Stimulated activated CD4-positive, alpha-beta T cell treated with anti-CD3 and anti-CD28 coated beads, Interleukin-2, amount 100 ng/mL, for 24 hours (primary cell): ENCODE measurements around the gene HTR3C.

Experiments used
- DNase-seq, 2 donors: peaks; one replicate each; pipeline ENCODE4 v3.0.0-alpha.2; 2020

Gene HTR3C

DNA sequence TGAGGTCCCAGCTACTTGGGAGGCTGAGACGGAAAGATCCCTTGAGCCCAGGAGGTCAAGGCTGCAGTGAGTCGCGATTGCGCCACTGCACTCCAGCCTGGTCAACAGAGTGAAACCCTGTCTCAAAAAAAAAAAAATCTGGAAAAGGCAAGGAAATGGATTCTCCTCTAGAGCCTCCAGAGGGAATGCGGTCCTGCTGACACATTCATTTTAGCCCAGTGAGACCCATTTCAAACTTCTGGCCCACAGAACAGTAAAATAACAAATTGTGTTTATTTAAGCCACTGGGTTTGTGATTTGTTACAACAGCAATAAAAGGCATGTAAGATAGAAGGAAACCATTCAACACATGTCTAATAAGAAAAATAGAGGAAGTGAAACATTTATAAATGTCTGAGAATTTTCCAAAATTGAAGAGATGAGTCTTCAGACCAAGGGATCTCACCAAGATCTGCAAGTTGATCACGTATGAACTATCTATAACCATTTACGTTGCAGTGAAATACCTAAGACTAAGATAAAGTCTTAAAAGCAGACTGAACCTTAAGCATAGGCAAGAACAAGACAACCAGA is 44.0 kb downstream of the HTR3C start, which contains the start of gene HTR3E:
Gene HTR3E (plus strand): TSS at position 254 of the 573 bp plus-strand sequence. CDS start 466 bp downstream, outside the sequence.
- no peak for DNase-seq

DNA sequence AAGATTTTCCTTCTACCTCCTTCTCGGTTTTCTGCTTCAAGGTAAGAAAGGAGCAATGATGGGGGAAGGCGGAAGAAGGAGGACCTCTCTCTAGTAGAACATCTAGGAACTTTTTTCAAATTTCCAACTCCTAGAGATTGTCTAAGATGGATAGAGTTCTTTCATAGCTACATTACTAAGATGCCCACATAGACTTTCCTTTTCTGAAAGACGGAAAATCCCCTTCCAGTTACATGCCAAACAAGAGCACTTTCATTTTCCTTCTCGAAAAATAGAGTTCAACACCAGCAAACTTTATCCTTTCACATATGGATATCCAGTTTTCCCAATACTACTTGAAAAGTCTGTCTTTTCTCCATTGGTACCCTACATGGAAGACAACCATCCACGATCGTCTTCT is 44.7 kb downstream of the HTR3C start:
- DNase-seq, result no peak

- DNase-seq, result no peak
Measured at GRCh38 chr3:184099806-184100686, 47.2 kb downstream of the HTR3C start.
